ENCODE measurements around the gene RAB11FIP4. TPM values are rescaled to one million over a fixed set of nuclear protein-coding genes. Genes with fewer than 3 reads are reported as not detected.

The RAB11FIP4 gene
- total and polyA plus RNA-seq, 12 donors: 0.48 to 3.8 (median 2.3) TPM

- TF ChIP-seq CTCF (IDR thresholded peaks at IDR 0.05) (no peak), POLR2A (IDR thresholded peaks at IDR 0.05) (no peak)
- no peak for DNase-seq
- Histone ChIP-seq H3K36me3 (replicated peaks in 1 of 2) (no peaks in the 10 kb centered on the region), H3K27ac (no peak overlapping the region), H3K4me1 (replicated peaks in 1 of 2) (no peaks in the 10 kb centered on the region), H3K27me3 (peaks cover 5% of the 10 kb centered on the region), H3K4me3 (no peak overlapping the region), H3K9me3 (replicated peaks in 1 of 3) (no peaks in the 10 kb centered on the region)
- 90 to 100% (median 91%) methylated on average over 1 to 6 of the region's 6 CpGs; no CpG with 5 or more reads in 1 of the 4 donors for WGBS, 4 donors
- intact Hi-C loops (cut with DNase I): no loop called here
Observed at GRCh38 chr17:31414550-31414918, 23.1 kb downstream of the RAB11FIP4 start.

GRCh38 chr17:31415004-31415454, 23.6 kb downstream of the RAB11FIP4 start:
- TF ChIP-seq CTCF (IDR thresholded peaks at IDR 0.05) (no peak), POLR2A (IDR thresholded peaks at IDR 0.05) (no peak)
- H3K4me3 ChIP-seq: no peak overlapping the region
- 57 to 67% (median 64%) methylated on average over 7 of the region's 7 CpGs for WGBS, 4 donors
- intact Hi-C loops (cut with DNase I): no loop called here
- H3K9me3 ChIP-seq (replicated peaks in 1 of 3): no peaks in the 10 kb centered on the region
- peaks cover 5% of the 10 kb centered on the region for H3K27me3 ChIP-seq
- H3K27ac ChIP-seq: no peak overlapping the region
- H3K36me3 ChIP-seq (replicated peaks in 1 of 2): no peaks in the 10 kb centered on the region
- no peak for DNase-seq
- no peaks in the 10 kb centered on the region for H3K4me1 ChIP-seq (replicated peaks in 1 of 2)

- Histone ChIP-seq H3K4me1 (replicated peaks in 1 of 2) (no peaks in the 10 kb centered on the region), H3K4me3 (no peak overlapping the region), H3K9me3 (replicated peaks in 1 of 3) (no peaks in the 10 kb centered on the region), H3K27ac (no peak overlapping the region), H3K36me3 (replicated peaks in 1 of 2) (no peaks in the 10 kb centered on the region), H3K27me3 (peaks cover 5% of the 10 kb centered on the region)
- DNase-seq: no peak
- TF ChIP-seq CTCF (IDR thresholded peaks at IDR 0.05): no peak
- TF ChIP-seq POLR2A (IDR thresholded peaks at IDR 0.05): no peak
- intact Hi-C loops (cut with DNase I): no loop called here
- WGBS, 4 donors: 82 to 92% (median 87%) methylated on average over 12 to 22 of the region's 22 CpGs
Observed at GRCh38 chr17:31415640-31416502, 24.4 kb downstream of the RAB11FIP4 start.

GRCh38 chr17:31416503-31416923, 25.0 kb downstream of the RAB11FIP4 start:
- H3K4me3 ChIP-seq: no peak overlapping the region
- peaks cover 5% of the 10 kb centered on the region for H3K27me3 ChIP-seq
- intact Hi-C loops (cut with DNase I): no loop called here
- WGBS, 4 donors: 66 to 90% (median 72%) methylated on average over 6 to 10 of the region's 10 CpGs
- no peak for DNase-seq
- H3K36me3 ChIP-seq (replicated peaks in 1 of 2): no peaks in the 10 kb centered on the region
- no peaks in the 10 kb centered on the region for H3K9me3 ChIP-seq (replicated peaks in 1 of 3)
- TF ChIP-seq POLR2A (IDR thresholded peaks at IDR 0.05) (no peak), CTCF (IDR thresholded peaks at IDR 0.05) (no peak)
- no peaks in the 10 kb centered on the region for H3K4me1 ChIP-seq (replicated peaks in 1 of 2)
- H3K27ac ChIP-seq: no peak overlapping the region
